Activated T-helper 1 cell treated with anti-CD3 and anti-CD28 coated beads, Interleukin-12 subunit alpha, Interleukin-12 subunit beta, Interleukin-2, Interleukin-4 antibody, amounts not matched to agents 30 ng/mL and 10 ng/mL and 1 ng/mL, durations not matched to agents 14 hours and 24 hours and 36 hours (primary cell): ENCODE results near the gene ARHGEF39. TPM values are rescaled to one million over a fixed set of nuclear protein-coding genes. Genes with fewer than 3 reads are reported as not detected.

Source experiments
- DNase-seq: peaks from one replicate; pipeline ENCODE4 v3.0.0; 2021; ENCODE audit warnings: low spot score
- H3K27ac Mint-ChIP-seq: one replicate; pipeline ENCODE4 v1.8.0; 2021; ENCODE audit warnings: mild to moderate bottlenecking, mixed read lengths
- H3K27me3 Mint-ChIP-seq: one replicate; pipeline ENCODE4 v1.8.0; 2022; ENCODE audit warnings: mild to moderate bottlenecking, moderate library complexity, mixed read lengths; ENCODE audit not compliant: insufficient read depth
- H3K36me3 Mint-ChIP-seq: one replicate; pipeline ENCODE4 v1.8.0; 2021; ENCODE audit warnings: low read depth, mixed read lengths
- H3K4me1 Mint-ChIP-seq: one replicate; pipeline ENCODE4 v1.8.0; 2021; ENCODE audit warnings: low read depth, mixed read lengths
- H3K4me3 Mint-ChIP-seq: one replicate; pipeline ENCODE4 v1.8.0; 2021; ENCODE audit warnings: mild to moderate bottlenecking, moderate library complexity, mixed read lengths
- H3K9me3 Mint-ChIP-seq: one replicate; pipeline ENCODE4 v1.8.0; 2021; ENCODE audit warnings: mixed read lengths
- intact Hi-C: fragments of 100-400 bp; cut with micrococcal nuclease; formaldehyde crosslinking; loops from one replicate; pipeline ENCODE4 v1.15.1; 2024
- total RNA-seq: library from RNA; stranded (reverse); gene quantifications from 2 replicates; pipeline ENCODE4 v1.2.3, GENCODE V29; 2022

The ARHGEF39 gene
- total RNA-seq, 1 donor from 2014 or later = 7.9 TPM

DNA sequence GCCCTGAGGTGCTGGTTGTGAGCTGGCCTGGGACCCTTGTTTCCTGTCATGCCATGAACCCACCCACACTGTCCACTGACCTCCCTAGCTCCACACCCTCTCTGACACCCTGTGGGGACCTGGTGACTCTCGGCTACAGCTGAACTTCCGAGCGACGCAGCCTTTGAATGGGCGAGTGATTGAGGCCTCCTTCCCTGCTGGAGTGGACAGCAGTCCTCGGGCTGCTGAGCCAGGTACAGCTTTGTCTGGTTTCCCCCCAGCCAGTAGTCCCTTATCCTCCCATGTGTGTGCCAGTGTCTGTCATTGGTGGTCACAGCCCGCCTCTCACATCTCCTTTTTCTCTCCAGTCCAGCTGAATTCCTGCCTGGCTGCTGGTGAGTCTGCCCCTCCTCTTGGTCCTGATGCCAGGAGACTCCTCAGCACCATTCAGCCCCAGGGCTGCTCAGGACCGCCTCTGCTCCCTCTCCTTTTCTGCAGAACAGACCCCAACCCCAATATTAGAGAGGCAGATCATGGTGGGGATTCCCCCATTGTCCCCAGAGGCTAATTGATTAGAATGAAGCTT, 14.9 kb upstream of the ARHGEF39 start:
- H3K9me3 Mint-ChIP-seq = no peaks in the 10 kb centered on the region
- peaks cover 11% of the 10 kb centered on the region for H3K27me3 Mint-ChIP-seq
- DNase-seq = no peak
- no peaks in the 10 kb centered on the region for H3K36me3 Mint-ChIP-seq
- peaks cover 5% of the 10 kb centered on the region for H3K4me1 Mint-ChIP-seq
- H3K27ac Mint-ChIP-seq = no peak overlapping the region
- no peak overlapping the region for H3K4me3 Mint-ChIP-seq
- intact Hi-C loops = no loop called here

GRCh38 chr9:35679091-35679490, 14.1 kb upstream of the ARHGEF39 start:
- H3K9me3 Mint-ChIP-seq = no peaks in the 10 kb centered on the region
- DNase-seq = no peak
- peaks cover 17% of the 10 kb centered on the region for H3K27me3 Mint-ChIP-seq
- H3K27ac Mint-ChIP-seq = no peak overlapping the region
- no peak overlapping the region for H3K4me3 Mint-ChIP-seq
- no peaks in the 10 kb centered on the region for H3K36me3 Mint-ChIP-seq
- H3K4me1 Mint-ChIP-seq = peaks cover 5% of the 10 kb centered on the region
- intact Hi-C loops = no loop called here

DNA sequence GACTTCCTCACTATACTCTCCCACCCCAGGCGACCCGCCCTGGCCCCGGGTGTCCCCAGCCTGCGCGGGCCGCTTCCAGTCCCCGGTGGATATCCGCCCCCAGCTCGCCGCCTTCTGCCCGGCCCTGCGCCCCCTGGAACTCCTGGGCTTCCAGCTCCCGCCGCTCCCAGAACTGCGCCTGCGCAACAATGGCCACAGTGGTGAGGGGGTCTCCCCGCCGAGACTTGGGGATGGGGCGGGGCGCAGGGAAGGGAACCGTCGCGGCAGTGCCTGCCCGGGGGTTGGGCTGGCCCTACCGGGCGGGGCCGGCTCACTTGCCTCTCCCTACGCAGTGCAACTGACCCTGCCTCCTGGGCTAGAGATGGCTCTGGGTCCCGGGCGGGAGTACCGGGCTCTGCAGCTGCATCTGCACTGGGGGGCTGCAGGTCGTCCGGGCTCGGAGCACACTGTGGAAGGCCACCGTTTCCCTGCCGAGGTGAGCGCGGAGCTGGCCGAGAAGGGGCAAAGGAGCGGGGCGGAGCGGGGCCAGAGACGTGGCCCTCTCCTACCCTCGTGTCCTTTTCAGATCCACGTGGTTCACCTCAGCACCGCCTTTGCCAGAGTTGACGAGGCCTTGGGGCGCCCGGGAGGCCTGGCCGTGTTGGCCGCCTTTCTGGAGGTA, 10.9 kb upstream of the ARHGEF39 start:
- Mint-ChIP-seq H3K27ac (no peak overlapping the region), H3K36me3 (no peaks in the 10 kb centered on the region), H3K9me3 (no peaks in the 10 kb centered on the region), H3K4me3 (peak overlapping the region; percentile 20), H3K4me1 (peaks cover 5% of the 10 kb centered on the region), H3K27me3 (peaks cover 29% of the 10 kb centered on the region)
- DNase-seq = no peak
- intact Hi-C loops = no loop called here

DNA sequence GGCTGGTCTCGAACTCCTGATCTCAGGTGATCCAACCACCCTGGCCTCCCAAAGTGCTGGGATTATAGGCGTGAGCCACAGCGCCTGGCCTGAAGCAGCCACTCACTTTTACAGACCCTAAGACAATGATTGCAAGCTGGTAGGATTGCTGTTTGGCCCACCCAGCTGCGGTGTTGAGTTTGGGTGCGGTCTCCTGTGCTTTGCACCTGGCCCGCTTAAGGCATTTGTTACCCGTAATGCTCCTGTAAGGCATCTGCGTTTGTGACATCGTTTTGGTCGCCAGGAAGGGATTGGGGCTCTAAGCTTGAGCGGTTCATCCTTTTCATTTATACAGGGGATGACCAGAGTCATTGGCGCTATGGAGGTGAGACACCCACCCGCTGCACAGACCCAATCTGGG, 10.2 kb upstream of the ARHGEF39 start:
- peaks cover 29% of the 10 kb centered on the region for H3K27me3 Mint-ChIP-seq
- intact Hi-C loops = no loop called here
- no peak overlapping the region for H3K4me3 Mint-ChIP-seq

GRCh38 chr9:35674025-35674361, 9.0 kb upstream of the ARHGEF39 start:
- no peaks in the 10 kb centered on the region for H3K36me3 Mint-ChIP-seq
- no peak for DNase-seq
- peaks cover 27% of the 10 kb centered on the region for H3K27me3 Mint-ChIP-seq
- no peaks in the 10 kb centered on the region for H3K9me3 Mint-ChIP-seq
- no peak overlapping the region for H3K4me3 Mint-ChIP-seq
- no peak overlapping the region for H3K27ac Mint-ChIP-seq
- peaks cover 5% of the 10 kb centered on the region for H3K4me1 Mint-ChIP-seq
- intact Hi-C loops = no loop called here

More for the DNA sequence above, 10.2 kb upstream of the ARHGEF39 start:
- Mint-ChIP-seq H3K4me1 (peaks cover 5% of the 10 kb centered on the region), H3K9me3 (no peaks in the 10 kb centered on the region), H3K27ac (no peak overlapping the region), H3K36me3 (no peaks in the 10 kb centered on the region)
- DNase-seq = no peak

DNA sequence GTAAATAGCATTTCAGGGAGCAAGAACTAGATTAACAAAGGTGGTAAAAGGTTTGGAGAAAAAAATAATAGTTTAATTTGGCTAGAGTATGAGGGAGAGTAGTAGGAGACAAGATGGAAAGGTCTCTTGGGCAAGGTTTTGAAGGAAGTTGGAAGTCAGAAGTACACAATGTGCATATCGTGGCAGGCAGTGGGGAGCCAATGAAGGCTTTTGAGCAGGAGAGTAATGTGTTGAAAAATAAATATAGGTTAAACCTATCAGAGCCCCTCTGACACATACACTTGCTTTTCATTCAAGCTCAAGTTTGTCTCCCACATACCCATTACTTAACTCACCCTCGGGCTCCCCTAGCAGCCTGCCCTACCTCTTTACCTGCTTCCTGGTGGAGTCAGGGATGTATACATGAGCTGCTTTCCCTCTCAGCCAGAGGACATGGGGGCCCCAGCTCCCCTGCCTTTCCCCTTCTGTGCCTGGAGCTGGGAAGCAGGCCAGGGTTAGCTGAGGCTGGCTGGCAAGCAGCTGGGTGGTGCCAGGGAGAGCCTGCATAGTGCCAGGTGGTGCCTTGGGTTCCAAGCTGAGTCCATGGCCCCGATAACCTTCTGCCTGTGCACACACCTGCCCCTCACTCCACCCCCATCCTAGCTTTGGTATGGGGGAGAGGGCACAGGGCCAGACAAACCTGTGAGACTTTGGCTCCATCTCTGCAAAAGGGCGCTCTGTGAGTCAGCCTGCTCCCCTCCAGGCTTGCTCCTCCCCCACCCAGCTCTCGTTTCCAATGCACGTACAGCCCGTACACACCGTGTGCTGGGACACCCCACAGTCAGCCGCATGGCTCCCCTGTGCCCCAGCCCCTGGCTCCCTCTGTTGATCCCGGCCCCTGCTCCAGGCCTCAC, 8.4 kb upstream of the ARHGEF39 start, which contains the start of gene CA9:
TSS of gene CA9 (plus strand) at position 797 of the 893 bp plus-strand sequence. CDS start at position 829, 32 bp downstream.
- Mint-ChIP-seq H3K9me3 (no peaks in the 10 kb centered on the region), H3K36me3 (no peaks in the 10 kb centered on the region), H3K4me1 (peaks cover 5% of the 10 kb centered on the region), H3K4me3 (no peak within 1 kb of the TSS), H3K27ac (no peak within 1 kb of the TSS), H3K27me3 (peaks cover 26% of the 10 kb centered on the region)
- DNase-seq = no peak
- intact Hi-C loops = no loop called here

DNA sequence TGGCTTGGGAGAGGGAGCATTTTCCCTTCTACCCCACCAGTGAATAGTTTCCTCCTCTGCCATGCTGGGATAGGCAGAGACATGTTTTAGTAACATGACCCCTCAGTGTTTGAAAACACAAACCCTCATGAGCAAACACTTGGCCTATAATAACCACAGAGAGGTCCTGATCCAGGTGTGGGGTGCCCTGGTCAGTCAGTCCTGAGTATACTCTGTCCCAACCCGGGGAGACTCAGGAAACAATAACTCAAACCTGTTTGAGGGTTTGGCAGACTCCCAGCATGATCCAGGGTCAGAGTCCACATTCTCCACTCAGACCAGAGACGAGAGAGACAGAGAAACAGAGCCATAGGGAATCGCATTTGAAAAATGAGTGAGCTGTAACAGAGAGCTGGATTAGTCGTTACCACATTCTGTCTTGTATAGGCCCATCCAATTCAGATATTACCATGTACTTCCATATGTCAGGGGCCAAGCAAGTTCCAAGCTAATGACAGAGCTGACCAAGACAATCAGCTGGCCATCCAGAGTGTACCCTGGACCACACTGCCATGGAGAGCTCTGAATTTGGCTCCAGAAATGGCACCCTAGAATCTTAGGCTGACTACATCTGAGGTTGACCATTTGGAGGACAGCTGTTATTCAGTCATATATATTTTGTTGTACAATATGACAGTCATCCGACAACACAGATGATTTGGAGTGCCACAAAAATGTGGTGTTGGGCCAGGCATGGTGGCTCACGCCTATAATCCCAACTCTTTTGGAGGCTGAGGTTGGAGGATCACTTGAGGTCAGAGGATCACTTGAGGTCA, 4.5 kb upstream of the ARHGEF39 start:
- H3K27ac Mint-ChIP-seq = no peak overlapping the region
- intact Hi-C loops = no loop called here
- DNase-seq = no peak
- no peaks in the 10 kb centered on the region for H3K9me3 Mint-ChIP-seq
- H3K4me1 Mint-ChIP-seq = peaks cover 9% of the 10 kb centered on the region
- H3K36me3 Mint-ChIP-seq = peaks cover 1% of the 10 kb centered on the region
- no peak overlapping the region for H3K4me3 Mint-ChIP-seq
- peaks cover 18% of the 10 kb centered on the region for H3K27me3 Mint-ChIP-seq

- Mint-ChIP-seq H3K4me1 (peaks cover 25% of the 10 kb centered on the region), H3K9me3 (no peaks in the 10 kb centered on the region), H3K27me3 (peaks cover 6% of the 10 kb centered on the region), H3K27ac (no peak overlapping the region), H3K4me3 (no peak overlapping the region), H3K36me3 (peaks cover 1% of the 10 kb centered on the region)
- DNase-seq = no peak
- intact Hi-C loops = no loop called here
Measured at GRCh38 chr9:35667939-35668338, 2.9 kb upstream of the ARHGEF39 start.

GRCh38 chr9:35666549-35666948, 1.6 kb upstream of the ARHGEF39 start:
- Mint-ChIP-seq H3K36me3 (peaks cover 9% of the 10 kb centered on the region), H3K4me1 (peaks cover 39% of the 10 kb centered on the region), H3K27ac (no peak overlapping the region), H3K9me3 (no peaks in the 10 kb centered on the region), H3K4me3 (no peak overlapping the region), H3K27me3 (no peaks in the 10 kb centered on the region)
- no peak for DNase-seq
- intact Hi-C loops = no loop called here

DNA sequence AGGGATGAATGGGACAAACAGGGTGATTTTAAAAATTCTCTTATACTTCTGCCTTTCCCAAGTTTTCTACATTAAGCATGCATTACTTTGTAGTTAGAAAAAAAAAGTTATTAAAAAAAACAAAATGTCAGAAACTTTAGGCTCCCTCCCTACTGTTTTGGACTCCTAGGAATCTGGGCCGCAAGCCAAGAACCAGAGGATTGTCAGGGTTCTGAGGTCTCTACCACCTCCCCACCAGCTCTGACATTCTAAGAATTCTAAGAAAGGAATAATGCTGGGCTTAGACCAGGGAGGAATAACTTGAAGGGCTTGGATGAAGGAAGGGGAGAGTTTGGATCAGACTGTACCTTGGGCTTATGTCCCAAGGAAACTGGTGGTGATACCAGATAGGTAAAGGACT, 1.1 kb upstream of the ARHGEF39 start:
- H3K9me3 Mint-ChIP-seq = no peaks in the 10 kb centered on the region
- intact Hi-C loops = no loop called here
- peaks cover 9% of the 10 kb centered on the region for H3K36me3 Mint-ChIP-seq
- peak overlapping the region; percentile 45 for H3K27ac Mint-ChIP-seq
- no peaks in the 10 kb centered on the region for H3K27me3 Mint-ChIP-seq
- H3K4me3 Mint-ChIP-seq = peak overlapping the region; percentile 88
- DNase-seq = no peak
- H3K4me1 Mint-ChIP-seq = peaks cover 41% of the 10 kb centered on the region

GRCh38 chr9:35665471-35665818, 450 bp upstream of the ARHGEF39 start:
- Mint-ChIP-seq H3K36me3 (peaks cover 15% of the 10 kb centered on the region), H3K27me3 (no peaks in the 10 kb centered on the region), H3K27ac (peak overlapping the region; percentile 59), H3K9me3 (no peaks in the 10 kb centered on the region), H3K4me3 (peak overlapping the region; percentile 88), H3K4me1 (peaks cover 47% of the 10 kb centered on the region)
- intact Hi-C loops = loop anchor here (1.0 to 2.0 kb wide), 2 partner anchors 19 to 23 kb away; no protein-coding TSS in a partner anchor
- DNase-seq = no peak

DNA sequence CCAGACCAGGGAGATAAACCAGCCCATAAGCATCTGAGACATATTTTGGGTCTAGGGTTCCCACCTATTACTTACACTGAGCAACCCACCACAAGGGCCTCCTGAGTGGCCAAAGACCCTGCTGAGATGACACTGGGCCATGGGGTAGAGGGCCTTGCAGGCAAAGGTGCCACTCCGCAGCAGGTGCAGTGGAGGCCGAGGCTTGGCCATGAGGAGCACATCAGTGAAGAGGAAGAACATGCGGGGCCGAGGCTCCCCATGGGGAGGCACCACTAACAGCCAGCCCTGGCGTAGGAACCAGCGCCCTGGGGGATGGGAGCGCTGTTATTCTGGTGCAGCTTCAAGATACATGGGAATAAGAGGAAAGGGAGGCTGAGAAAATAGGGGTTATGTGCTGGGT, 2.6 kb downstream of the ARHGEF39 start:
- DNase-seq = no peak
- peaks cover 70% of the 10 kb centered on the region for H3K4me1 Mint-ChIP-seq
- H3K27me3 Mint-ChIP-seq = peaks cover 2% of the 10 kb centered on the region
- intact Hi-C loops = no loop called here
- H3K36me3 Mint-ChIP-seq = peaks cover 28% of the 10 kb centered on the region
- H3K9me3 Mint-ChIP-seq = no peaks in the 10 kb centered on the region
- peak overlapping the region; percentile 66 for H3K4me3 Mint-ChIP-seq
- H3K27ac Mint-ChIP-seq = peak overlapping the region; percentile 80
